Measurements from ENCODE around the gene SLC43A1.

Gene SLC43A1

DNA sequence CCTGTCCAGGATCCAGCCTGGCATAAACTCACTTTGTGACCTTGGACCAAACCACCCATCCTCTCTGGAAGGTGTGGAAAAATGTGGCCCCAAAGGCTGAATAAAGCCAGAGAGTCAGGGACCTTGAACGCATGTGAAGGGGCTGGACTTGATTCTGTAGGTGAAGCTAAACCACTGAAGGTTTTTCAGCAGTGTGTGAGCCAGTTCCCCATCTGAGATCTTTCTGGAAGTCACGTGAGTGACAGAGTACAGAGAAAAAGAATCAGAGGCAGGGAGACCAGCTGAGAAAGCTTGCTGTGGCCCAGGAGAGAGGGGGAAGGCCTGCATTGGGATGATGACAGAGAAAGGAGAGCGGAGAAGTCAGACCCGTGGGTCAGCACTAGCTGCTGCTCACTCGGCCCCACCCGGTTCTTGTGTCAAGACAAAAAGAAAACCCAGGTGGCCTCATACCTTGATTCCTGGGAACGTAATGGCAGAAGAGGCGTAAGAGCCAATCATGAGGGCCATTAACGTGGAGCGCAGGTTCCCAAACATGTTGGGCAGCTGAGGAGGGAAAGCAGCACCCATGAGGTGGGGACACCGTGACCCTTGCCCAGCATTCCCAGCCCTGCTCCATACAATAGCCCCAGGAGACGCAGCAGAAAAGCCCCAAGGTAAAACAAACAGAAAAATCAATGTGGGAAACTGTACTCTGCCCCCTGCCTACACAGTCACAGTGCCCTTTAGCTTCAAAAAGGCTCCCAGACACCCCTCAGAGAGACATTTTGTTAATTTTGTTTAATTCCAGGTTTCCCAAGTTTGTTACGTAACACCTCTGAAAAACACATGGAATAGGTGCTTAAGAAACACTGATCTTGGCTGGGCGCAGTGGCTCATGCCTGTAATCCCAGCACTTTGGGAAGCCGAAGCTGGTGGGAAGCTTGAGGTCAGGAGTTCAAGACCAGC is 17.9 kb downstream of the SLC43A1 start:
- DNase-seq: no peak

DNA sequence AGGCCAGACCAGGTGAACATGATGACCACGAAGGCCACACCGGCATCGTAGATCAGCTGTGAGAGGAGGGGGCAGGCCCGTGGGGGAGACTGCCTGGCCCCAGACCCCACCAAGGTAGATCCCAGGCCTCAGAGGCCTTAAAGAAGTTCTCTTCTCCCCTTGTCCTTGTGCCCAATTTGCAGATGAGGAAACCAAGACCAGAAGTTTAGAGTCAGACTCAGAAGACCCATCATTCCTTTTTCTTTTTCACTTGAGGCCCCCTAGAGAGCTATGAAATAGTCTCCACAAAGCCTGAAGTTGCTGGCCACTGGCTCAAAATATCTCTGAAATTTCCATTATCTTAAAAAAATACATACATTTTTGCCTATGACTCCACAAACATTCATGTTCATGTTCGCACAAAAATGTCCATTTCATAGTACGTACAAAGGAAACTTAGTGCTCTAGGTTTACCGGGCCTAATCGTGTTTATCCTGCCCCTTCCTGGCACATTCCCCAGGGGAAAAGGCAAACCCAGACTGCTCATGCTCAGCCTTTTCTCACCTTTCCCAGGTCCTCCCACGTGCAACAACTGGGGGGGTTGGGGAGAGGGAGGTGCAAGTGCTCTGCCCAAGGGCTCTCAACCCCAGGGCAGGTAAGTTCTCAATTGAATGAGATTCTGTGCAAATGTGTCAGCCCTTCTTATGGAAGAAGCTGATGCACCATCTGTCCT is 19.2 kb downstream of the SLC43A1 start:
- no peak for DNase-seq

DNA sequence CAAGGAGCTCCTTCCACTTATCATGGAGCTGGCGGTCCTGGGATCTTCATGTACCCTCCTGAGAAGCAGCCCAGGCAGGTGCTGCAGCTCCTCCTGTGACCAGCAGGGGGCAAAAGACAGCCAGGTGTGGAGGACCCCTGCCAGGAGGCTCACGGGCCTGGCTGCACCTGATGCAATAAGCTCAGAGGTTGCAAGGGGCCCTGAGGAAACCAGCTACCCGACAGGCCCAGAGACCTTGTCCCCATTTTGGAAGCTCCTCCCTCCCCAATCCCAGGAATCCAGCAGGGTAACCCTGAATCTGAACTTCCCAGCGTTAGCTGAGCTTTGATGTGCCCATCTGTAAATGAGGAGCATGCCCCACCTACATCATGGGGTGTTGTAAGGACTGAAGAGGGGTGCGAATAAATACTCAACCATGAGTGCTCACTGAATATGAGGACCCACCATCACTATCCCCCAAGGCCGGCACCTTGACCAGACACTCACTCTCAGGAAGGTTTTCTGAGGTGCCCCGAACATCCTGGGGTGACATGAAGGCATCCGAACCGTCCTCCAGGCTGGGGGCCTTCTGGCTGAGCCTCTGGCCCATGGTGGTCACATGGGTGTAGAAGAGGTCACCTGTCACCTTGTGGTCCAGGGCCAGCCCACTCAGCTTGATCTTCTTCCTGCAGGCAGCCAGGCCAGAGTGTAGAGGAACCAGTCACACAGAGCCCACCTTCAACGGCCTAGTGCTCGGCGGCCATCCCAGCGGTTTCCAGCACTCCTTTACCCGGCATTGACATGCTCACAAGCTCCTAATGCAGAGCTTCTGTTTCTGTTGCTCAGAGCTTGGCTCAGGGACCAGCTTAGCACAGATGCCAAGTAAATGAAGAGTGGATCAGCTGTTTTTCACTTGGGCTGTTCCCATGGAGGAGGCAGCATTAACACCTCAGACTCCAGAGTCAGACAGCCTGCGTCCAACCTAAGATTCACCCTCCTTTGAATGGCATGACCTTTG is 21.7 kb downstream of the SLC43A1 start:
- DNase-seq: peak; percentile 91

DNA sequence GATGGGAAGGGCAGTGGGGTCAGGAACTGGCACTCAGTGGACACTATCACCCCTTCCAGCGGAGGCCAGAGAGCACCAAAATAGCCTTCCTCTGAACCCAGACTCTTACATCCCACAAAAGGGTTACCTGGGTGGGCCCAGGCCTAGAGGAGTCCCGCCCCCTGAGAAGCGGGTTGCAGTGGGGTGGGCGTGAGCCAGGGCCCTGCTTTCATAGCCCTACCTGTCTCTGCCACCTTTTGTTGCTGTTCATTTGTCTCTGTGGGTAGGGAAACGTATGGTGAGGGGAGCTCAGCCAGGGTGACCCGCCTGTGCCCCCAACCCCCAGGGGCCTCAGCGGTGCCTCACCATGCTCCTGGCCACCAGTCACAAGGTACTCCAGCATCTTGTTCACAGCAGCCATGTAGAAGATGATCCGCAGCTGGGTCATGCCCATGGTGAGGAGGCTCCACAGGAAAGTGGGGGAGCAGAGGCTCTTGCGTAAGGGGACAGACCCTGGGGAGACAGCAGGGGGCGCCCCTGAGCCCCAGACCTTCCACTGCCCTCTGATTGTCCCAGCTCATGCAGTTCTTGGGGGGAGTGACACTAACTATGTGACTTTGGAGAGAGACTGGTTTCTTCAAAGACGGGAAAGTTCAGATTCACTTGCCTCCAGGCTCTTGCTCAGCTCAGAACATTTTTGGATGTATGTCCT is 24.0 kb downstream of the SLC43A1 start:
- DNase-seq: peak; percentile 77

DNA sequence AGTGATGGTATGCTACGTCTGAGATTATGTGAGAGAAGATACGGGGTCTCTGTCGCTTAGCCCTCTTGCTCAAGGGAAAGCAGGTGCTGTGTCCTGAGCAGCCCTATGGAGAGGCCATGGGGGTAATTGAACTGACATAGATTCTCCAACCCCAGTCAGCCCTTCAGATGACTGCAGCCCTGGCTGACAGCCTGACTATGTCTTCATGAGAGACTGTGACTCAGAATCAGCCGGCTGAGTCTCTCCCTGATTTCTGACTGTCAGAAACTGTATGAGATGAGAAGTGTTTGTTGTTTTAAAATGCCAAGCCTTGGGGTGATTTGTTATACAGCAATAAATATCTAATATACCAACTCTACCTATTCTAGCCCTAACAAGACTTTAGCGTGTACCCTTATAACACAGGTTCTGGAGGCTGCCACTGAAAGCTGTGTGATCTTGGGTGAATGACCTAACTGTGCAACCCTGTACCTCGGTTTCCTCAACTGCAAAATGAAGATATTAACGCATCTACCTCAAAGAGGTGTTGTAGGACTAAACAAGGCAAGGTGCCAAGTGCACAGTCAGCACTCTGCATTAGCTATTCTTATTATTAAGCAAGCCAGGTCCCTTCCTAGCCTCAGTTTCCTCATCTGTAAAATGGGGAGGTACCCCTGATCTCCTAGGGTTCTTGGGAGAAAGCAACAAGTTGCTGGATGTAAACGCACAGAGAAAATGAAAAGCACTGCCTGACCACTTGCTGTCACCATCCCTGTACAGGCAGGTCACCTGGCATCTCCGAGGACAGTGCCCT is 24.9 kb downstream of the SLC43A1 start:
- DNase-seq: no peak

DNA sequence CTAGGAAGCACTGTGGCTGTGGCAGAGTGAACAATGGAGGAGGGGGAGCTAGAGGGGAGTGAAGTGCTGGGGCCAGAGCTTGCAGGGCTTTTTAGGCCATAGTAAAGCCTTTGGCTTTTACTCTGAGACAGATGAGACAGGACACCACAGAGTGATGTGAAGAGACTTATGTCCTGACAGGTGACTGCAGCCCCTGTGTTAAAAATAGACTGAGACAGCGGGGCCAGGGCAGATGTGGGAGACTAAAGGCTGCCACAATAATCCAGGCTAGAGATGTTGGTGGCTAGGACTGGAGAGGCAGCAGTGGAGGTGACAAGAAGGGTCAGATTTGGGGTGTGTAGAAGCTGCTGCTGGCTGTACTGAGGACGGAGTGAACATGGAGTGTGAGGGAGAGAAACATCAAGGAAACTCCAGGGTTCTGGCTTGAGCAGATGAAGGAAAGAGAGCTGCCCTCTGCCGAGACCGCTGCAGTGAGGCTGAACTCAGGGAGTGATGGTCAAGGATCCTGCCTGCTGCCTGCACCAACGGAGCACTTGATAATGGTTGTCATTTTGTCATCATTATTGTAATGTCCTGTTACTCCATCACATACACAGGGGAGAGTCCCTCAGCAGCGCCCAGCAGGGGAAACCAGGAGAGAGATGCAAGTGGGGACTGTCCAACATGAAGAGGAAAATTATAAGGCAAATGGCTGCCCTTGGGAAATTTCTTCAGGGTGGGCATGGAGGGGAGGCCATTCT is 27.4 kb downstream of the SLC43A1 start:
- no peak for DNase-seq

DNA sequence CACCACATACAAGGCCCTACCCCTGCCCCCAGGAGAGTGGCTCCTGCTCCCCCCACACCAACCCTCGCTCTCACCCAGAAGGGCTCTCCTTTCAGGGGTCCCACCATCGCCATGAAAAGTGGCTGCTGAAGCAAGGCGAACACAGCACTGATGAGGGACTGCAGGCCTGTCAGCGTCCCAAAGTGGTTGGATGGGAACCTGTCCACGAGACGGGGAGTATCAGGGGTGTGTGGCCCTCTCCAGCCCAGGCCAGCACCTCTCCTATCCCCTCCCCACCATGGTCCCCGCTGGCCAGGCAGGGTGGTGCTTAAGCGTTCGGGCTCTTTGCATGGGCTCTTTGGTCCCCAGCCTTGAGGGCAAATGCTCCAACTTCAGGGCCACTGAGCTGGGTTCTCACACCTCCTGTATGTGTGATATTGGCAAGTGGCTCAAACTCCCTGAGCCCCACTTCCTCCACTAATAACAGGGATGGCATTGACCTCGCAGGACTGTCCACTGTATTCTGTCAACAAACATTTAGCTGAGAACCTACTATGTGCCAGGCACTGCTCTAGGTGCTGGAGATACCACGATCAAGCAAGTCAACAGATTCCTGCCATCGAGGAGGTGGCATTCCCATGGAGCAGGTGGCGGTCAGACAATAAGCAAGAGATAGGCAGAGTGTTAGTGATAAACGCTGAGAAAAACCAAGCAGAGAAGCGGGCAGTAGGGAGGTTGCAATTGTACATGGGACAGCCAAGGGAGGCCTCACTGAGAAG is 28.3 kb downstream of the SLC43A1 start:
- no peak for DNase-seq

DNA sequence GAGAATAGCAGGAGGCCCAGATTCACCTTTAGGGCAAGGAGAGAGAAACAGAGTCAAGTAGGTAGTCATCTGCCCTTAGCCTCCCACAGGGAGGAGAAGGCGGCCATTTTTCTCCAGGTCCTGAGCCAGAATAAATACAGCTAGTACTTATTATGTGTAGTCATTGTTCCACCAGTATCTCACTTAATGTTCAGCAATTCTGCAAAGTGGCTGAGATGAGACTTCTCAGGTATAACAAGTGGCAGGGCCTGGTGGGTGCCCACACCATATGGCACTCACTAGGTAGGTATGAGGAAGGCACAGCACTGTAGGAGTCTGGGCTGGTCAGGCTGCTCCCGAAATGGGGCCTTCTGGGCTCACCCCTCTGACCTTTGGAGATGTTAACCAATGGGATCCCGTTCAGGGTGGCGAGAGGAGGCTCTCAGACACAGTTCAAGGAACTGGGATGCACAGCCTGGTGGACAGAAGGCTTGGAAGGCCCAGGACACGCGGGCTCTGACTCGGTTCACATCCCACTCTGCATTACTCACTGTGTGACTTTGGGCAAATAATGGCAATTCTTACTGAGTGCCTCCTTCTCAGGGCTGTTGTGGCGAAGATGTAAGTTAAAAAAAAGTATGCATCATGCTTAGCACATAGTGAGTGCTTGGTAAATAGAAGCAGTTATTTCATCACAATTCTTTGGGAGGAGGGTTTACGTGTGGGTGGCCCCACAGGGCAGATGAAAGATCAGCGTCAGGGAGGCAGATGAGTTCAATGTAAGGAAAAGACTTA is 30.1 kb downstream of the SLC43A1 start:
- DNase-seq: no peak

DNA sequence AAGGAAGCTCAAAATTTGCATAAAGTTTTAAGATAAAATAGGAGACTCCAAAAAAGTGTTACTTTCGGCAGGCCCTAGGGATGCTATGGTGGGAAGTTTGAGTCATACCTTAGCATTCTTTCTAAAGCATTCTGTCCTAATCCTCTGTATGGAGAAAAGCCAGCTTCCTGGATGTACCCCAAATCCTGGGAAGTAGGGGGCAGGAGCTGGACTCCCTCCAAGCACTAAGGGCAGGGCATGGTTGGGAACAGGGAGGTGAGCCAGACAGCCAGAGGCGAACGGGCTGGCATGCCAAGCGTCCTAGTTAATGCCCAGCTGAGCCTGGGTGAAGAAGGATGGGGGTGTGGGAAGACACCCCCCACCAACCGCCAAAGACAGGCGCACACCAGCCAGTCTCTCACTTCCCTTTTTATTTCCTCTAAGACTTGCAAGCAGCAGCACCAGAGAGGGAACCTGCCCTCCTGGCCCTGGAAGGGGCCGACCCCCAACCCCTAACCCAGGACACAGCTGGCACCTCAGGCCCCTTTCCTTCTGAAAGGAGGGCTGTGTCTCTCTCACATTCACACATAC is 31.3 kb downstream of the SLC43A1 start:
- no peak for DNase-seq

DNA sequence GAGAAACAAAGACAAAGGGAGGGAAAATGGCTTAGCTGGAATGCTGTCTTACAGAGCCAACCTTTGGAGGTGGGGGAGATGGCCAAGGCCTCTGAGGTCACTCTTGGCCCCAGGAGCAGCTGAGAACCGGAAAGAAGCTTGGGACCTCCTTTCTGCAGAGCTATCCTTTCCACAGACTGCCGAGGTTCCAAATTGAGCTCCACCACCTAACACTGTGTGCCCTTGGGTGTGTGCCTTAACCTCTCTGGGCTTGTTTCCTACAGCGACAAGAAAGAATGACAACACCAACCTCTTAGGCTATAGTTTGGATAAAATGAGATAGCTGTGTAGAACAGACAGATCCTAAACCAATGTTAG is 32.0 kb downstream of the SLC43A1 start:
- DNase-seq: no peak

DNA sequence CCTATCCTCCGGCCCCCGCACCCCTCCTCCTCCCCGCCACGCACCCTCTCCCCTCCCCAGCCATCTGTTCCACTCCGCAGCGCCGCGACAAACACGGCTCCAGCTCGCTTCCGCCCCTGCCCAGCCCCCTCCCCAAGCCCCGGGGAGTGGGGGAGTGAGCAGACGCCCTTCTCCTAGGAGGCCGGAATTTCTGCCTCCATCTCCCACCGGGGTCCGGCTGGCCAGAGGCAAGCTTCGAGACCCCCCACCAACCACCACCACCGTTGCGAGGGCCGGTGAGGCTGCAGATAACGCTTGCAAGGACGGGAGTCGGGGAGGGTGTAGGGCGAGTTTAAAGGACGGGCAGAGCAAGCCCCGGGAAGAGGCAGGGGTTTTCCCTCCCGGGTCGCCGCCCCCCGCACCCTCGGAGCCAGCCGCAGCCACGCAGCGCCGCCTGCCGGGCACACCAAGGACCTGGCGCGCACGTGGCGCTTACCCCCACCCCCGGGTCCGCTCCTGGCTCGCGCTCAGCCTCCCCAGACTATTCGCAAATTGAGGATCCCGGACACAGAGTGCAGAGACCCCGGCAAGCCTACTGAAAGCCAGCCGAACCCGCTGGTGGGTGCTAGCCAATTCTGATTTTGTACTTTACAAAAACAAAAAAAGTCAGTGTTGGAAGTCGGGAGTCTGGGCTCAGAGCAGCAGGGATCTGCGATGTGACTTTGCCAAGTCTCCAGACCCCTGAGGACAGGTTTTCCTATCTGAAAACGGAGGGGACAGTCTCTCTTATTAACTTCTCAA is 32.5 kb downstream of the SLC43A1 start:
- peak; percentile 89 for DNase-seq

DNA sequence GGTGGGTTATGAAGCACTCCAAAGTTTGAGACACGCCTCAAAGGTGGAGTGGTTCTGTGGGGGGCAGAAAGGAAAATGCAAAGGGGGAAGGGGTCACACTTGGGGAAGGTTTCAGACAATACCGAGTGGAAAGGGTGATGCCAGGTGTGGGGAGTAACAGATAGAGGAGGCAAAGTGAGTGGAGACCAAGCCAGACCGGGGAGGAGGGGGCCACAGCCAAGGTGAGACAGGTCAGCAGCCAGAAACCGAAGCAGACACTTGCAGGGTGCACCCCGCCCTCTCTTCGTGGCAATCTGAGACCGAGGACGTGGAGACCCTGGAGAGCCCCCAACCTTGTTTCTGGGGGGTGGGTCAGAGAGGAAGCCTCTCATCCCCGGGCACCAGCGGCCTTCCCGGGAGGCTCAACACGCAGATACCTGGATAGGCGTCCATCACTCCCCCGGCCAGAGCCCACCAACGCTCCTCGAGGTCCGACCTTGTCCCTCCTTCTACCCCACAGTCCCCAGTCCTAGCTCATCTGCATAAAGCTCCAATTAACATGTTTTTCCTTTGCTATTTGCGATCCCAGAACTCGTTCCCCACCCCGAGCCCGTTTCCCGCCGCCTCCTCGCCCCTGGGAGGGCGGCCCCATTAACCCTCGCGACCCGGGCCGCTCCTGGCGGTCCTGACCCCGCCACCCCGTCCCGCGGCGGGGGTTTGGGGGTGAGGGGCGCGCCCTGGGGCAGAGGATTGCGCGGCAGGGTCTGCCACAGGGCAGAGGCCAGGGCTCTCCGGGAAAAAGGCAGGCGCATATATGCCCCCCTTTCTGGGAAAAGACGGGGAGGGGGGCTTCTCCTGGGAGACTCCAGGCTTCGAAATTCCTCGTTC is 33.4 kb downstream of the SLC43A1 start:
- DNase-seq: no peak

DNA sequence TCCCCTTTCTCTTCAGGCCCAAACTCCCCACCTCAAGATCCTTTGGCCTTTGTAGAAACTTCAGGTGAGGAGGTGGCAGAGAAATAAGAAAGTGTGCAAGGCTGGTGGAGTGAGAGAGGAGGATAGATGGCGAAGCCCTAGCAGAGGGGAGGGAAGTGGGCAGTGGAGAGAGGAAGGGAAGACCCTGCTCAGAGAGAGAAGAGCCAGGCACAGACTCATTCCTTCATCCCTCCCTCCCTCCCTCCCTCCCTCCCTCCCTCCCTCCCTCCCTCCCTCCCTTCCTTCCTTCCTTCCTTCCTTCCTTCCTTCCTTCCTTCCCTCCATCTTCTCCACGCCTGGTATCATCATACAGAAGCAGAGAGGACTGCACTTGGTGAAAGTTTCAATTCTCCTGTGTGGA is 34.2 kb downstream of the SLC43A1 start:
- no peak for DNase-seq

DNA sequence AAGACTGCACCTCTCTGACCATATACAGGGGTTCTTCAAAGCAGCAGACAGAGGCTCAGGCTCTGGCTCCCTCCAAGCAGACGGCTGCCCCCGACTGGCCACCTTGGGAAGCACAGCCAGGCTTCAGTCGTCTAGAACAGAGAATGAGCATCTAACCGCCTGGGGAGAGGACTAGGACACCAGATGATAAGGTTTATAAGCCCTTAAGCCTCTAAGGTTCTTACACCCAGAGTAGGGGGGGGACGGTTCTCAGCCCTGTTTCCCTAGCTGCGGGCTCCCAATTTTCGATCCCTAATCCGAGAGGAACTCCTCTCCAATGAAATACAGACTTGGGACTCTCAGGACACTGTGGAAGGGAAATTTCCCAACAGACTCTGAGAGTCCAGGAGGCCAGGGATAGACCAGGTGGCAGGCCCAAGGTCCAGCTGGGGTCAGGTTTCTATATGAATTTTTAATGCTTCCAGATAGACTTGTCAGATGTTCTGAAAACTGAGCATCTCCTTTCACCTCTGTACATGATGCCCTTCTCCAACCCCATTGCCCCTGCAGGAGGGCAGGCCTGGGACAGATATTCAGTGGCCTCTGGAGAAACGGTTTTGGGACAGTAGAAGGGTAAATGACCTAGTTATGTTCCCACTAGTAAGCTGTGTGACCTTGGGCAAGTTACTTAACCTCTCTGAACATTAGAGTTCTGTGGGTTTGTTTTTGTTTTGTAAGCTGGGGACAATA is 34.9 kb downstream of the SLC43A1 start:
- peak; percentile 88 for DNase-seq

DNA sequence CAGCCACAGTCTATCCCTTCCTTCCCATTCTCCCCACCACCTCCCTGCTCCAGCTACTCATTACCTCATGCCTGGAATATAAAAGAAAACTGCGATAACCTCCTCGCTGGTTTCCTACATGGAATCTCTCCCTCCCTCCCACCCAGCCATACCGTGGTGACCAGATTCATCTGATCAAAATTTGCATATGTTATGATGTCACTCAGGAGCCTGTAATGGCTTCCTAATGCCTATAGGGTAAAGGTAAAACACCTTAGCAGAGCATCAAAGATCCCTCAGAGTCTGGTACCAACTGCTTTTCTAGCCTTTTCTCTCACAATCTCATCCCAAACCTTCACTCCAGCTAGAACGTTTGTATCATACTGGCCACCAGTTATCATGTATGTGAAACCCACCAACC is 35.6 kb downstream of the SLC43A1 start:
- DNase-seq: no peak

DNA sequence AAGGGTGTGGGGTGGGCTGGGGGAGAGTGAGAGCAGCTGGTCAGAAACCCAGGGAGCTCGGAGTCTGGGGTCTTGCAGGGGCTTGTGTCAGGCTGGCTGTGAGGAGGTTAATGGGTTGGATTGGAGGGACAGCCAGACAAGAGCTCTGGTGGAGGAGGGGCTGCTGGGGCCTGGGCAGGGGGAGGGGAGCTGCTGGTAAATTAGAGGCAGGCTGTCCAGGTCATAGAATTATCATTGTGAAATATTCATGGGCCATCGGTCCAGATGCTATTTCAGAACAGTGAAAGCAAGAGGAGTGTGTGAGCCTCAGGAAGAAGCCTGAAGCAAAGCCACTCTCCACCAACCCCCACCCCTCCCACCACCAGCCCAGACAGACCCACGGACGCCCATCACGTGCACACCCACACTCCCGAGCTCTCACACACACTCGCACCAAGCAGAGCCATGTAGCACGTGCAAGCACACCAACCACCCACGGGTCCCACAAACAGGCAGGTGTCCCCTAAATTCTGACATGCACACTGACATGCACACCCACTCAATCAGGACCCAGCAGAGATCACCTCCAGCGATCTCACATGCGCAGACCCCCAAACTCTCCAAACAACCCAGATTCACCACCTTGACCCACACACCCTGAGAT is 36.4 kb downstream of the SLC43A1 start:
- DNase-seq: no peak

Data from activated CD8-positive, alpha-beta memory T cell treated with anti-CD3 and anti-CD28 coated beads for 24 hours (primary cell).